ENCODE measurements around the gene GFY. TPM values are rescaled to one million over a fixed set of nuclear protein-coding genes. Genes with fewer than 3 reads are reported as not detected.

The GFY gene
- total and polyA plus RNA-seq, 2 donors (not counting 1 experiment from before 2014, with no cell fraction given), result not detected

DNA sequence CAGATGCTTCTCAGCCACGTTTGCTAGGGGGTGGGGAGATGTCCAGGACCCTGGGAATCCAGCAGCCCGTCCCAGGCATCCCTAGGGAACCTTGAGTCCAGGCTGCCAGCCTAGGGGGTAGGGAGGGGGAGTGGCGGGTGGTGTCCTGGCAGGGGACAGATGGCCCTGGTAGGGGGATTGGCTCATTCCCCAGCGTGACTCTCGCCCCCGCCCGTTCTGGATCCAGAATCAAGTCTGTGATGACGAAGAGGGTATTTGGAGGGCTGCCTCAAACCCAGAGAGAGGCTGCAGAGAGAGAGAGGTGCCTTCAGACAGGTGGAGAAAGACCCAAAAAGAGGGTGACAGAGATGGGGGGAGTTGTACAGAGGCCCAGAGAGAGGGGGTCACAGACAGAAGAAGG is 12.0 kb downstream of the GFY start:
- Histone ChIP-seq H3K9me3 (ENCODE audit: control extremely low read depth in 1 of 3, control insufficient read depth in 2 of 3, insufficient read depth in 1 of 3, low read length in 2 of 3) (peaks cover 0 to 50% (median 1%) of the 10 kb centered on the region in 3 donors), H3K4me3 (ENCODE audit: control extremely low read depth in 1 of 5, extremely low read depth in 1 of 5, insufficient read depth in 1 of 5, low read depth in 2 of 5, low read length in 4 of 5) (no peak overlapping the region), H3K79me2 (ENCODE audit: control insufficient read depth, insufficient read depth, low read length) (no peaks in the 10 kb centered on the region), H3K9ac (ENCODE audit: low read length) (no peak overlapping the region), H3K27me3 (replicated peaks in 1 of 4; ENCODE audit: control extremely low read depth in 1 of 4, control insufficient read depth in 3 of 4, insufficient read depth in 4 of 4, low read length in 3 of 4) (peaks cover 2 to 97% (median 73%) of the 10 kb centered on the region in 4 experiments), H3K4me1 (ENCODE audit: control insufficient read depth in 2 of 2, insufficient read depth in 2 of 2, low read length in 2 of 2) (peaks cover 43 to 47% of the 10 kb centered on the region in 2 donors), H3K27ac (ENCODE audit: low read length in 2 of 2) (no peak overlapping the region), H3K36me3 (replicated peaks in 1 of 2; ENCODE audit: control extremely low read depth in 1 of 2, control insufficient read depth in 1 of 2, extremely low read depth in 1 of 2, insufficient read depth in 2 of 2, low read length in 1 of 2) (no peaks in the 10 kb centered on the region), H3K4me2 (replicated peaks; ENCODE audit: low read depth, low read length, poor library complexity, severe bottlenecking) (no peak overlapping the region), H4K20me1 (ENCODE audit: control insufficient read depth, insufficient read depth, low read length, poor library complexity, severe bottlenecking) (no peaks in the 10 kb centered on the region), H2AFZ (ENCODE audit: insufficient read depth, low read depth, low read length, poor library complexity, severe bottlenecking) (no peak overlapping the region)
- intact Hi-C loops (cut with micrococcal nuclease), result no loop called here
- peaks cover 46% of the 10 kb centered on the region for H3K4me1 Mint-ChIP-seq
- H3K27ac Mint-ChIP-seq, result no peak overlapping the region
- ATAC-seq (ENCODE audit: low read depth), result no peak
- ChIA-PET POLR2A (no interaction called here), CTCF (interaction anchor here (1.3 kb wide), 1 partner anchor 14 kb away, joined by 3 read pairs; the partner anchor contains the start of gene PIH1D1)
- H3K9me3 Mint-ChIP-seq (ENCODE audit: insufficient read depth), result no peaks in the 10 kb centered on the region
- no peak overlapping the region for H3K4me3 Mint-ChIP-seq
- TF ChIP-seq EZH2 (IDR thresholded peaks at IDR 0.05; ENCODE audit: borderline replicate concordance, insufficient read depth, low read depth, low read length, poor library complexity, severe bottlenecking) (no peak), CTCF (IDR thresholded peaks at IDR 0.05) (no peak)
- WGBS (ENCODE audit: insufficient coverage), result 19% methylated on average over 8 of the region's 8 CpGs
- H3K27me3 Mint-ChIP-seq, result peaks cover 84% of the 10 kb centered on the region
- no peak for DNase-seq

- Histone ChIP-seq H3K9me3 (ENCODE audit: control extremely low read depth in 1 of 3, control insufficient read depth in 2 of 3, insufficient read depth in 1 of 3, low read length in 2 of 3) (peaks cover 0 to 42% (median 0%) of the 10 kb centered on the region in 3 donors), H3K4me1 (ENCODE audit: control insufficient read depth in 2 of 2, insufficient read depth in 2 of 2, low read length in 2 of 2) (peaks cover 40 to 42% of the 10 kb centered on the region in 2 donors)
- H3K27ac Mint-ChIP-seq, result no peak overlapping the region
Observed at GRCh38 chr19:49438261-49438660, 13.1 kb downstream of the GFY start.

More at GRCh38 chr19:49438261-49438660, 13.1 kb downstream of the GFY start:
- ChIA-PET POLR2A (no interaction called here), CTCF (no interaction called here)
- no peak for ATAC-seq (ENCODE audit: low read depth)
- Mint-ChIP-seq H3K4me3 (no peak overlapping the region), H3K4me1 (peaks cover 44% of the 10 kb centered on the region), H3K27me3 (peaks cover 81% of the 10 kb centered on the region), H3K9me3 (ENCODE audit: insufficient read depth) (no peaks in the 10 kb centered on the region)
- Histone ChIP-seq H3K27me3 (replicated peaks in 1 of 4; ENCODE audit: control extremely low read depth in 1 of 4, control insufficient read depth in 3 of 4, insufficient read depth in 4 of 4, low read length in 3 of 4) (peaks cover 2 to 90% (median 70%) of the 10 kb centered on the region in 4 experiments), H3K36me3 (replicated peaks in 1 of 2; ENCODE audit: control extremely low read depth in 1 of 2, control insufficient read depth in 1 of 2, extremely low read depth in 1 of 2, insufficient read depth in 2 of 2, low read length in 1 of 2) (no peaks in the 10 kb centered on the region), H4K20me1 (ENCODE audit: control insufficient read depth, insufficient read depth, low read length, poor library complexity, severe bottlenecking) (no peaks in the 10 kb centered on the region), H3K79me2 (ENCODE audit: control insufficient read depth, insufficient read depth, low read length) (no peaks in the 10 kb centered on the region), H3K4me3 (ENCODE audit: control extremely low read depth in 1 of 5, extremely low read depth in 1 of 5, insufficient read depth in 1 of 5, low read depth in 2 of 5, low read length in 4 of 5) (no peak overlapping the region), H3K27ac (ENCODE audit: low read length in 2 of 2) (no peak overlapping the region), H3K4me2 (replicated peaks; ENCODE audit: low read depth, low read length, poor library complexity, severe bottlenecking) (no peak overlapping the region), H3K9ac (ENCODE audit: low read length) (no peak overlapping the region), H2AFZ (ENCODE audit: insufficient read depth, low read depth, low read length, poor library complexity, severe bottlenecking) (no peak overlapping the region)
- DNase-seq, result no peak
- 18% methylated on average over 1 of the region's 6 CpGs for whole genome bisulfite sequencing (ENCODE audit: insufficient coverage)
- TF ChIP-seq CTCF (IDR thresholded peaks at IDR 0.05), result no peak
- TF ChIP-seq EZH2 (IDR thresholded peaks at IDR 0.05; ENCODE audit: borderline replicate concordance, insufficient read depth, low read depth, low read length, poor library complexity, severe bottlenecking), result no peak
- intact Hi-C loops (cut with micrococcal nuclease), result no loop called here

Data from B cell (primary cell).